ENCODE data around the gene RPS8. TPM values are rescaled to one million over a fixed set of nuclear protein-coding genes. Genes with fewer than 3 reads are reported as not detected.
"Not testable (repeated sequence)": the region's sequence is repeated elsewhere in the genome, so short reads cannot be mapped to it uniquely, and the experiment has no call there.

The RPS8 gene
- total RNA-seq, 1 experiment from 2014 or later = 1,467 TPM

GRCh38 chr1:44811234-44811633 is 35.9 kb downstream of the RPS8 start:
- intact Hi-C loops (cut with micrococcal nuclease; ENCODE audit: unreplicated experiment) = no loop called here
- H3K27me3 Mint-ChIP-seq (ENCODE audit: insufficient read depth, unreplicated experiment) = no peaks in the 10 kb centered on the region
- Histone ChIP-seq H3K4me3 (ENCODE audit: low read depth, low read length) (no peak overlapping the region), H3K4me1 (peaks cover 50% of the 10 kb centered on the region), H3K27me3 (replicated peaks; ENCODE audit: control insufficient read depth, insufficient read depth, low read length) (no peaks in the 10 kb centered on the region), H3K9me3 (no peaks in the 10 kb centered on the region), H3K36me3 (ENCODE audit: control insufficient read depth, insufficient read depth, low read length) (no peaks in the 10 kb centered on the region)
- POLR2A ChIA-PET = no interaction called here
- peak overlapping the region; percentile 9 for H3K27ac Mint-ChIP-seq (ENCODE audit: unreplicated experiment)
- H3K36me3 Mint-ChIP-seq (ENCODE audit: insufficient read depth, unreplicated experiment) = peaks cover 12% of the 10 kb centered on the region
- H3K4me3 Mint-ChIP-seq (ENCODE audit: unreplicated experiment) = no peak overlapping the region
- no peaks in the 10 kb centered on the region for H3K9me3 Mint-ChIP-seq (ENCODE audit: unreplicated experiment)
- DNase-seq = no peak
- TF ChIP-seq CTCF (IDR thresholded peaks at IDR 0.05; ENCODE audit: insufficient read depth in 1 of 2, low read depth in 1 of 2, low read length in 1 of 2, severe bottlenecking in 1 of 2, unreplicated experiment in 1 of 2) = no peak
- no TSS peak for BruUV-seq (replicated peaks)
- CTCF ChIA-PET = no interaction called here
- H3K4me1 Mint-ChIP-seq (ENCODE audit: low read depth, unreplicated experiment) = peaks cover 27% of the 10 kb centered on the region

- peaks cover 17% of the 10 kb centered on the region for H3K4me1 Mint-ChIP-seq (ENCODE audit: low read depth, unreplicated experiment)
- no peaks in the 10 kb centered on the region for H3K9me3 Mint-ChIP-seq (ENCODE audit: unreplicated experiment)
- BruUV-seq (replicated peaks) = no TSS peak
- POLR2A ChIA-PET = interaction anchor here (0.5 to 1.6 kb wide), 6 partner anchors 13 to 181 kb away, joined by 3 to 20 read pairs (median 4); partner anchors contain the start of genes EIF2B3, PLK3 and RPS8
- peaks cover 32% of the 10 kb centered on the region for H3K4me1 ChIP-seq
- H3K36me3 Mint-ChIP-seq (ENCODE audit: insufficient read depth, unreplicated experiment) = no peaks in the 10 kb centered on the region
- no peaks in the 10 kb centered on the region for H3K36me3 ChIP-seq (ENCODE audit: control insufficient read depth, insufficient read depth, low read length)
- H3K4me3 ChIP-seq (ENCODE audit: low read depth, low read length) = peak overlapping the region; percentile 57
- peak overlapping the region; percentile 74 for H3K4me3 Mint-ChIP-seq (ENCODE audit: unreplicated experiment)
- no peak for DNase-seq
- peak overlapping the region; percentile 9 for H3K27ac Mint-ChIP-seq (ENCODE audit: unreplicated experiment)
- intact Hi-C loops (cut with micrococcal nuclease; ENCODE audit: unreplicated experiment) = no loop called here
- H3K9me3 ChIP-seq = no peaks in the 10 kb centered on the region
- no peaks in the 10 kb centered on the region for H3K27me3 Mint-ChIP-seq (ENCODE audit: insufficient read depth, unreplicated experiment)
- no peaks in the 10 kb centered on the region for H3K27me3 ChIP-seq (replicated peaks; ENCODE audit: control insufficient read depth, insufficient read depth, low read length)
- CTCF ChIA-PET = interaction anchor here (0.6 kb wide), 1 partner anchor 13 kb away, joined by 3 read pairs; the partner anchor contains the start of gene PLK3
- TF ChIP-seq CTCF (IDR thresholded peaks at IDR 0.05; ENCODE audit: insufficient read depth in 1 of 2, low read depth in 1 of 2, low read length in 1 of 2, severe bottlenecking in 1 of 2, unreplicated experiment in 1 of 2) = no peak
Observed at GRCh38 chr1:44812822-44813543, 37.6 kb downstream of the RPS8 start.

- intact Hi-C loops (cut with micrococcal nuclease; ENCODE audit: unreplicated experiment) = loop anchor here (2.0 kb wide), 1 partner anchor 17 kb away; no protein-coding TSS in a partner anchor
Observed at GRCh38 chr1:44815926-44816325, 40.6 kb downstream of the RPS8 start.

More at GRCh38 chr1:44815926-44816325, 40.6 kb downstream of the RPS8 start:
- CTCF ChIA-PET; H3K27me3 Mint-ChIP-seq (ENCODE audit: insufficient read depth, unreplicated experiment); BruUV-seq (replicated peaks); H3K4me3 ChIP-seq (ENCODE audit: low read depth, low read length); H3K27me3 ChIP-seq (replicated peaks; ENCODE audit: control insufficient read depth, insufficient read depth, low read length); H3K9me3 Mint-ChIP-seq (ENCODE audit: unreplicated experiment); H3K36me3 ChIP-seq (ENCODE audit: control insufficient read depth, insufficient read depth, low read length); H3K4me3 Mint-ChIP-seq (ENCODE audit: unreplicated experiment); DNase-seq; H3K27ac Mint-ChIP-seq (ENCODE audit: unreplicated experiment); H3K9me3 ChIP-seq: not testable (repeated sequence)
- H3K4me1 Mint-ChIP-seq (ENCODE audit: low read depth, unreplicated experiment) = peaks cover 16% of the 10 kb centered on the region
- peaks cover 14% of the 10 kb centered on the region for H3K4me1 ChIP-seq
- peaks cover 19% of the 10 kb centered on the region for H3K36me3 Mint-ChIP-seq (ENCODE audit: insufficient read depth, unreplicated experiment)
- POLR2A ChIA-PET = interaction anchor here (1.6 kb wide), 1 partner anchor 16 kb away, joined by 3 read pairs; the partner anchor contains the start of gene PLK3

Data from Caco-2 (cell line).